ENCODE data around the gene PRRX1.

PRRX1 gene

GRCh38 chr1:170664828-170665612 is 1.1 kb downstream of the PRRX1 start:
- no peak for DNase-seq

DNA sequence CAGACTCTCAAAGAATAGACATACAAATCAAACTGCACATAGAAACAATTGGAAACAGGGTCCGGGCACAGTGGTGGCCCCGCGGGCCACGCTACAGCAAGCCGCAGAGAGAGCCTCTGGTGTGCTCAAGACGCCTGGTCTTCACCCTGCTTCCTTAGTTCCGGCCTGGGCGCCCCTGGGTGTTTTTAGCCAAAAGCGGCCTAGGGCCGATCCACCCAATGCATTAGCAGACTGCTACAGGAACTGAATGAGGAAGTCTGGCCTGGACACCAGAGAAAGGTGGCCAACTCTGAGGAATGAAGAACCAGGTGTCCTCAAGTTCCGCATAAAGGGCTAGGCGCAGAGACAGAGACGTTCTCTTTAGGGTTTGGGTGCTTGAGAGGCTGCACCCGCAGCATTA is 1.7 kb downstream of the PRRX1 start:
- DNase-seq: no peak

GRCh38 chr1:170666541-170667254 is 2.8 kb downstream of the PRRX1 start:
- no peak for DNase-seq

DNA sequence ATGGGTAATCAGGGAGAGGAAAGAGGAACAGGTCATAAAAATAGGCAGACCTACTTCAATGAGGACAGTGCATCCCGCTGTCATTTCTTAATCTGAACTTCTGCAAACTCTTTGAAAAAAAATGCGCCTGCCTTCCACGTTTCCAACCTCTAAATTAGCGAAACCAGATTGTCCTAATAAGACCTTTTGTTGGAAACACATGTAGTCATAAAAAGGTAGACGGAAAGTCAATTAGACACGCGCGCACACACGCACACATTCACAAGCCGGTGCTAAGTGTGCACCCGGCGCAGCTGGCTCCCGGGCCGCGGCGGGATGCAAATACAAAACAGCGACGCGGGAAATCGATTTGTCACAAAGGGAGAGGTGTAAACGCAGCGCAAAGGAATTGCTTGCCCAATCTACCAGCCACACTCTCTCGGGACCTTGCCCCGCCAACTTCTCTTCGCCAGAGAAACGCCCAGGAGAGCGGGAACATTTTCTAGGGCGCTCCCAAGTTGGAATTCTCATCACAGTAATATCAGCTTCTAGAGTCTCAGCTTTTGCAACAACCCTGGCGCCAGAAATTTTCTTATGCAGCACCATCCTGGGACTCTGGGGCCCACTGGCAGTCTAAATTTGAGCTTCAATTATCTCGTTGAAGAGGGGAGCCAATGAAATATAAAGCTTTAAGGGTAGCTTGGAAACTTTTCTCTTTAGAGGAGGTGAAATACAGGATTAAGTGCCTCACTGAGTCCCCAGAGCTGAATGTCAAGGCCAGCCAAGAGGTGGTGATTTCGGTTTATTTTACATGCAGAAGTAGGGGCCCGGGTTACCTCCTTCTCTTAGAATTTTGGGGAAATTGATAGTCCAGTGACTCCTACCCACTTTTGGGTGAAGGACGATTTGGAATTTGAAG is 4.5 kb downstream of the PRRX1 start:
- no peak for DNase-seq

GRCh38 chr1:170669107-170669445 is 5.1 kb downstream of the PRRX1 start:
- DNase-seq: no peak

DNA sequence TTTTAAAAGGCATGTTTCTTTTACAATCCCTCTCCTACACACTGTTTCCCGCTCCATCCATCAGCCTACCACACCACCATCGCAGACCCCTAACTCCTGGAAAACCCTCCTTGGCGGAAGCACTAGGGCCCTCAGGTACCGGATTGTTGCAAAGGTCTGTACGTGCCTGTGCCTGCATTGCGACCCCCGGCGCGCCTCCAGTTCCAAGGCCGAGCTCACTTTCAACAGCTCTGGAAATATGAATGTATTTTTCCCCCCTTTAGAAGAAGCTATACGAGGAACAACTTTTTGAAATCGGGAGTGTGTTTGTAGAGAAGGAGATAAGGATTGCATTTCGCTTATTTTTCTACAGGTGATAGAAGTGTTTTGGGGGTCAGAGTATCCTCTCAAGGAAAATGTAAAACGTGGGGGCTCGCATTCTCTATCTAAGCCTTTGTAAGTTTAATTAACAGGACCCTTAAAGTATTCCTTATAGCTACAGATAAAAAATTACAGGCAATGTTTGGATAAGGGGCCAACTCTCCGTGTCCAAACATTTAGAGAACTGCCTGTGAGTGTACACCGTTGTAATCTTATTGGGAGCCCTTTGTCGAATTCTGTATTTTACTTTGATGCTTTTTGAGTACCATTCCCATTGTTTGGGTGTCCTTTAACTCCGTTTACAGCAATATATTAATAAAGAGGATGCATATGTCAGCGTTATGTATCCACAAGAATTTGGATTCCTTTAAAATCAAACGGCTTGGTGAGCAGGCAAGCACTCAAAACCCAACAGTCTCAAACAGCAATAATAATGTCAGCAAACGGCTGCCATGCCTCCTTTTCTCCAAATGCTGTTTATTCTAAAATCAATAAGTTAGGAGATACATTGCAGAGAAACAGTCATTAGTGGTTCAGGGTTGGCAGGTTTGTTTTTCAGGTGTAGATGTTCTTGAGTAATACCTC is 5.9 kb downstream of the PRRX1 start:
- no peak for DNase-seq

- DNase-seq: no peak
These were observed 7.1 kb downstream of the PRRX1 start for GRCh38 chr1:170670802-170671628.

DNA sequence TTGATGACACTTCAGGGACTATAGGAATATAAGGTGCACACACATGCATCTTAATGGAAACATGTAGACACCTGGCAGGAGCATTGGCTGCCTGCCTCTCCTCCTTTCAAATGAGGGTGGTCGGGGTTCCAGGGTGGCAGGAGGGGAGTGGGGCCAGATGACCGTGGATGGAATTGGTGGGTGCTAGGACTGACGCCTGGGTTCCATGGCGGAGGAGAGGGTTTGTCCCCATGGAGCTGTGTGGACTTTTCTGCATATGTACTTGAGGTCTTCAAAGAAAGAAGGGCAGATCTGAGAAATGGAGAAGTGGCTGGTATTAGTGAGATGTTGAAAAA is 7.7 kb downstream of the PRRX1 start:
- DNase-seq: no peak

DNA sequence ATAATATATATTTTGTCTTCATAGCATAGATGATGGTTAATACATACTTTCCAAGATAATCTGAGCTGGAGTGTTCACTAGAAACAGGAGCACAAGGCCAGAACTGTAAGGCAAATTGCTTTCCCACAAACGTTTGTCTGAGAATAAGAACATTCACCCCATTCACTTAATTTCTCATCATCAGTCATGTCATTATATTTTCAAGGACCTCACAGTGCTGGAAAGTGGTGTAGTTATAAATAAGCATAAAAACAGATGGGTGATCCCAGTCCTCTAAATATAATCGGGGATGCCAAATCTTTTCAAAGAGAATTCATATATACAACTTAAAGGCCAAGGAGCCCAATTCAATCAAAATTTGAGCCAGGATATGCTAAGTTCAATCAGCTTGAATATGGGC is 8.4 kb downstream of the PRRX1 start:
- no peak for DNase-seq

GRCh38 chr1:170674239-170674638 is 10.3 kb downstream of the PRRX1 start:
- DNase-seq: no peak

GRCh38 chr1:170674986-170675385 is 11.1 kb downstream of the PRRX1 start:
- DNase-seq: no peak

DNA sequence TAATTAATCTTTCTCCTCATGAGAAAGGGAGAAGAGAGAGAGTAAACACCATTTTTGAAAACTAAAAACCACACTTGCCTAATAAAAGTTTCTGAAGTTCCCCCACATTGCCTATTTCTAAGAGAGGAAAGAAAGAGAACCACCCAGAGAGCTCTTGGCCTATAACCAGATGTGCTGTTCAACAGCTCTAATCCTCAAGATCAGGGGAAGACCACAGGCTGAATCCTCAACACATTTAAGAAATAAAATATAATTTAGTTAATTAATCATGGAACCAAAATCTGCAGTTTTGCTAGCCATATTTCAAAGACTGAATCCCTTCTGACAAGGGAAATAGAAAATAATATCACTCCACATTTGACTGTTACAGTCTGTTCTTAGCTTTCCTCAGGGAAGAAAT is 11.9 kb downstream of the PRRX1 start:
- no peak for DNase-seq

DNA sequence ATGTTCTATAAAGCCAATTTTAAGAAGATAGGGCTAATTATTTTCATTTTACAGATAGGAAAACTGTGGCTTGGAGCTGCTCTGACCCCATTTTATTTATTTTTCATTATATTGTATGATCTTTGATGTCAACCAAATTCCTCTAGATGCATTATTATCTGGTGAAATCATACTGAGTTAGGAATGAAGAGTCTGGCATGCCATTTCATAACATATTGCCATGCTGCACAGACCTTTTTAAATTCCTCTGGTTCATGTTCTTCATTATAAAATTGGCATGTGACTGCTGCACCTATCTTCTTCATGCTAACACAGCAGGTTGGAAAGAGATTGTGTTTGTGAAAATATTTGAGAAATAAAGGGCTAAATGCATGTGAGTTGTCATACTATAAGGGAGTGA is 12.7 kb downstream of the PRRX1 start:
- no peak for DNase-seq

DNA sequence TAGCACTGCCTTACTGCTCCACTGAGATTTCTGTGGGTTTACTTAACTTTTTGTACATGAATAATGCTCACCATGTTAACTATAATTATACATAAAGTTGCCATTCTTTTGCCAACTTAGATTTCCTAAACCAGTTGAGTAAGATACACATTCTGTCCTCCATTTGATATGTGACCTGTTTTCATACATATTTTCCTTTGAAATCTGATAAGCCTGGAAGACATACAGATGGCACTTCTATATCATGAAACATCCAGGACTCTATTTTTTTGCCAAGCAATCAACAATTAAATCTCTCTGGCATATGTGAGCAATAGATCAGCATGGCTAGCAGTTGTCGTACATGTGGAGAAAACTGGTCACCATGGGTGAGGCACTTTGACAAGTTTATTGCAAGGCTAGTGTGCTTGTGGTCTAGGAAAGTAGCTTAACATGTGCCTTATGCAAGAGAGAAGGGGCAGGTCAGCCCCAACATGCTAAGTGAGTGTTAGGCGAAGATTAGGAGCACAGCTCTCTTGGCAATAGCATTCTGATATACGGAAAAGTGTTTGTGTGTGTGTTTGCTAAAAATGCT is 14.2 kb downstream of the PRRX1 start:
- no peak for DNase-seq

DNA sequence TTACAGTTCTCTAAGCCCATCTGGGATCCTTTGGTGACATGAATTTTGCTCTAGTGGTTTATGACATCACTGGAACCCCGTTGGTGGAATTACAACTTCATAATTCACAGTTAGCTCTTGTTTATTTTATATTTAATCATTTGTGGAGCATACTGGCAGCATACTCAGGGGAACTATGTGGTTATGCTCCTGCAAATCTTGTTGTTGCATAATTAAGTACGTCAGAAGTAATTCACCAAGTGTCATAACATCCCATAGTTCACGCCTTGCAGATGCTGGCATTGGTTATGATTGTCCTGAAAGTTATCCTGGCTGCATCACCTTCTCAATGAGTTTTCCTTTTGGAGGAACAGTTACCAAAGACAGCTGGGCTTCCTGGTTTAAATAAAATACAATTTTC is 16.5 kb downstream of the PRRX1 start:
- no peak for DNase-seq

- no peak for DNase-seq
These were observed 18.2 kb downstream of the PRRX1 start for GRCh38 chr1:170682169-170682568.

DNA sequence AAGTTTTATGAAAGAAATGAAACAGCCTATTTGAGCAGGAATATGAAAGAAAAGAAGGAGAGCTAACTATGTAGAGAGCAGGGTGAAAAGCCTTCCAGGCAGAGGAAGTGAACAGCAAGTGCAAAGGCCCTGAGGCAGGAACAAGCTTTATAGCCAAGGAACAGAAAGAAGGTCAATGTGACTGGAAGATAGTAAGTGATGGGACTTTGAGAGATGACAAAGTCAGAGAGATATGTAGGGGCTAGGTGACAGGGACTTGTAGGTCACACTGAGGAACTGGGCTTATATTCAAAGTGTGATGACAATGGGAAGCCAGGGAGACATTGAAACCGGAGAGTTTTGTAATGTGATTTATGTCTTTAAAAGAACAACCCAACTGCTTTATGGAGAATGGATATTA is 18.9 kb downstream of the PRRX1 start:
- no peak for DNase-seq

DNA sequence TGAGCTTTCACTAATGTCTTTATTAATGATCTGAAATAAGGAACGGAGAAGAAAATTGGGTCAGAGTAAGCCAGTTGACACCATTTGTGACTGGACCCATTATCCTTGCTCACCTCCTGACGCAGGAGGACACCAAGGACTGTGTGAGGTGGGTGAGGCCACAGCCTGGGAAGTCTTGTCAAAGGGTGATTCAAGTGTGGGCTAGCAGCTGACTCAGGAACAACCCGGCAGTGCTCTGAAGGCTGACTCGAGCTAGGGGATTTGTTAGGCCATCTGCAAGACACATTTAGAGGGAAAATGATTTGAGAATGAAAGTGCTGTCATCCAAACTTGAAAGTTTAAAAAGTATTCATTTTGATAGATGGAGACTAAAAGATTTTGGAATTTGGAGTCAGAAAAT is 21.2 kb downstream of the PRRX1 start:
- no peak for DNase-seq

GRCh38 chr1:170686291-170686690 is 22.4 kb downstream of the PRRX1 start:
- DNase-seq: no peak

DNA sequence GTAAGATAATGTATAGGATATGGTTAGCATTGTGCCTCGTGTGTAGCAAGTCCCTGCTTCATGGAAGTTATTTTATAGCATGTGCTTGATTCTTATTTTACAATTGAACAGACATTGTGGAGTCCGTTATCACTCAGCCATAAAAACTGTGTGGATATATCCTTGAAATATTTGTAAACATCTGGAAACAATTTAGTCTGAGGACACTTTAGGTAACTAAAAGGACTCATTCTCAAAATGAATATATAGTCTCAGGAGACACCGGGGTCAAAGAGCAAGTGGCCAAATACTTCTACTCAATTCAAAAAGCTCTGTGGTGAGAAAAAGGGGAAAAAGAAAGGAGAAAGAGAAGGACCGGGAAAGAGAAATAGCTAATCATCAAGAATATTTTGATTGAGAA is 23.7 kb downstream of the PRRX1 start:
- no peak for DNase-seq

DNA sequence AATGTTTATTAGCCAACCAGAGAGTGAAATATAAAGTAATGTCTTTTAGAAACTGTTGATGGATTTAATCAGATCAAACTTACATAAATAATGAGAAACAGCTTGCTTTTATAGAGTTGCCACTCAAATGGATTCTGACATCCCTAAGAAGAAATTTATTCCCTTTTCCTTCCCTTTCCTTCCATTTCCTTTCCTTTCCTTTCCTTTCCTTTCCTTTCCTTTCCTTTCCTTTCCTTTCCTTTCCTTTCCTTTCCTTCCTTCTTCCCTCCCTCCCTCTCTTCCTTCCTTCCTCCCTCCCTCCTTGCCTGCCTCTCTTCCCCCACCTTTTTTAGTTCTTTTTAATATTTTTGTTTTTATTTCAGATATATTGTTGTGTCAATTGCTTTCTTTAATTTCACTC is 27.3 kb downstream of the PRRX1 start:
- DNase-seq: no peak
